Fibroblast of peridontal ligament (primary cell): ENCODE data around the gene ATP9A.
"Not testable (repeated sequence)": the region's sequence is repeated elsewhere in the genome, so short reads cannot be mapped to it uniquely, and the experiment has no call there.

Experiments used
- DNase-seq: peaks from one replicate; pipeline ENCODE4 v3.0.0-alpha.2; 2010; ENCODE audit errors: extremely low read depth

The ATP9A gene, protein sequence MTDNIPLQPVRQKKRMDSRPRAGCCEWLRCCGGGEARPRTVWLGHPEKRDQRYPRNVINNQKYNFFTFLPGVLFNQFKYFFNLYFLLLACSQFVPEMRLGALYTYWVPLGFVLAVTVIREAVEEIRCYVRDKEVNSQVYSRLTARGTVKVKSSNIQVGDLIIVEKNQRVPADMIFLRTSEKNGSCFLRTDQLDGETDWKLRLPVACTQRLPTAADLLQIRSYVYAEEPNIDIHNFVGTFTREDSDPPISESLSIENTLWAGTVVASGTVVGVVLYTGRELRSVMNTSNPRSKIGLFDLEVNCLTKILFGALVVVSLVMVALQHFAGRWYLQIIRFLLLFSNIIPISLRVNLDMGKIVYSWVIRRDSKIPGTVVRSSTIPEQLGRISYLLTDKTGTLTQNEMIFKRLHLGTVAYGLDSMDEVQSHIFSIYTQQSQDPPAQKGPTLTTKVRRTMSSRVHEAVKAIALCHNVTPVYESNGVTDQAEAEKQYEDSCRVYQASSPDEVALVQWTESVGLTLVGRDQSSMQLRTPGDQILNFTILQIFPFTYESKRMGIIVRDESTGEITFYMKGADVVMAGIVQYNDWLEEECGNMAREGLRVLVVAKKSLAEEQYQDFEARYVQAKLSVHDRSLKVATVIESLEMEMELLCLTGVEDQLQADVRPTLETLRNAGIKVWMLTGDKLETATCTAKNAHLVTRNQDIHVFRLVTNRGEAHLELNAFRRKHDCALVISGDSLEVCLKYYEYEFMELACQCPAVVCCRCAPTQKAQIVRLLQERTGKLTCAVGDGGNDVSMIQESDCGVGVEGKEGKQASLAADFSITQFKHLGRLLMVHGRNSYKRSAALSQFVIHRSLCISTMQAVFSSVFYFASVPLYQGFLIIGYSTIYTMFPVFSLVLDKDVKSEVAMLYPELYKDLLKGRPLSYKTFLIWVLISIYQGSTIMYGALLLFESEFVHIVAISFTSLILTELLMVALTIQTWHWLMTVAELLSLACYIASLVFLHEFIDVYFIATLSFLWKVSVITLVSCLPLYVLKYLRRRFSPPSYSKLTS

DNA sequence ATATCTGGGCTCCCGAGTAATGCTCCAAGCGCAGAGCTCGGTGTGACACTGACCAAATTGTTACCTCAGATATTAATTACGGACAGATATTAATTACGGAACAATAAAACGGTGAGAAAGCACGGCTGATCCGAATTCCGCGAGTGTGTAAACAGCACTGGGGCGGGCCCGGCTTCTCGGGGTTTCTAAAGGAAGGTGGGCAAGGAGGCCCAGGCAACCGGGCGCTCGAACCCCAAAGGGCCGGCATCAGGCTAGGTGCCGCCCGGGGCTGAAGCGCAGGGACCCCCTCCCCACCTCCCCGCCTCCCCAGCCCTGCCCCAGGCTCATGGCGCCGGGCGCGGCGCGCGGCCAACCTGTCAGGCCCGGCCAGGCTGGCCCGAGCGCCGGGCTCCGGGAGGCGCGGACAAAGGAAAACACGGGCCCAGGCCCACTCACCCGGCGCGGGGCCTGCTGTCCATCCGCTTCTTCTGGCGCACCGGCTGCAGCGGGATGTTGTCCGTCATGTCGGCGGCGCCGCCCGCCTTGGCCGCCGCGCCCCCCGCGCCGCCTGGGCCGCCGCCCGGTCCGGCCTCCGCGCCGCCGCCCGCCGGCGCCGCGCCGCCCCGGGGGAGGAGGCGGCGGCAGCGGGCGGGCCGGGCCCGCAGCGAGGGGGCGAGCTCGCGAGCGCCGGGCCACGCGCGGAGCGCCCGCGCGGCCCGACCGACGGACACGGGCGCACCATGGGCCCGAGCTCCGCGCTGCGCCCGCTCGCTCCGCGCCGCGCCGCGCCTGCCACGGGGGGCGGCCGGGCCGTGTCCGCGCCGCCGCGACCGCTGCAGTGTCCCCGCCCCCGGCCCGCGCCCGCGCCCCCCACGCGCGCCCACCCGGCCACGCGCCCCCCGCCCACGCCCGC is at the start of gene ATP9A:
Gene ATP9A (minus strand): TSS at position 524 of the 892 bp plus-strand sequence. CDS start 21 bp downstream, at position 503.
- peak; percentile 12 for DNase-seq

DNA sequence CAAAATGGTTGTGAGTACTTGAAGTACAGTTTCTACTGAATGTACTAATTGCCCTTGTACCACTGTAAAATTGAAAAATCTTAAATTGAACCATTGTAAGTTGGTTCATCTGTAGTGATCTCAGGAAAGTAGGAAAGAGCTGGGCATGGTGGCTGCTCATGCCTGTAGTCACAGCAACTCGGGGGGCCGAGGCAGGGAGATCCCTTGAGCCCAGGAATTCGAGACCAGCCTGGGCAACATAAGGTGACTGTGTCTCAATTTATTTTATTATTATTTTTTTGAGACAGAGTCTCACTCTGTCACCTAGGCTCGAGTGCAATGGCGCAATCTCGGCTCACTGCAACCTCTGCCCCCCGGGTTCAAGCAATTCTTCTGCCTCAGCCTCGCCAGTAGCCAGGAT is 48.7 kb upstream of the ATP9A start:
- not testable (repeated sequence) for DNase-seq

DNA sequence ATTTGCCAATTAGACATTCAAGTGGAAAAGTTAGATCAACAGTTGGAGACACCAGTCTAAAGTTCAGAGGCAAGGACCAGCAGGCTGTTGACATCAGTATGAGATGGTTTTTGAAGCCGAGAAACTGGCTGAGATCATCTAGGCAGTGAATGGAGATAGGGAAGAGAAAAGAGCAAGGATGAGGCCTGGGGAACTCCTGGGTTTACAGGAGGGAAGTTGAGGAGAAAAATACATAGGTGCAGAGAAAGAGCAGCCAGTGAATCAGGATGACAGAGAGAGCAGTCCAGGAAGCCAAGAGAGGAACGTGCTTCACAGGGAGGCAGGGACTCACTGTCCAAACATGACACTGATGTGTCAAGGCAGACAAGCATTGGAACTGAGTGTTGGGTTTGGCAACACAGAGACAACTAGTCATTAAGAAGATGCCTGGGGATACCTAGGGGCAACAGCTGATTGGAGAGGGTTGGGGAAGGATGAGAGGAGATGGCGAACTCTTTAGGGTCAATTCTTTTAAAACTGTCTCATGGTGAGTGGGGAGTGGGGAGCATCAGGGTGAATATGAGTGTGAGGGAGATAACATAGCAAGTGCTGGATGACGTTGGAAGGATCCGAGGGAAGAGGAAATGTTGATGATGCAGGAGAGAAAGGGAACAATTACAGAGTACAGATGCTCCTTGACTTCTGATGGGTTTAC is 47.3 kb upstream of the ATP9A start:
- DNase-seq: no peak

DNA sequence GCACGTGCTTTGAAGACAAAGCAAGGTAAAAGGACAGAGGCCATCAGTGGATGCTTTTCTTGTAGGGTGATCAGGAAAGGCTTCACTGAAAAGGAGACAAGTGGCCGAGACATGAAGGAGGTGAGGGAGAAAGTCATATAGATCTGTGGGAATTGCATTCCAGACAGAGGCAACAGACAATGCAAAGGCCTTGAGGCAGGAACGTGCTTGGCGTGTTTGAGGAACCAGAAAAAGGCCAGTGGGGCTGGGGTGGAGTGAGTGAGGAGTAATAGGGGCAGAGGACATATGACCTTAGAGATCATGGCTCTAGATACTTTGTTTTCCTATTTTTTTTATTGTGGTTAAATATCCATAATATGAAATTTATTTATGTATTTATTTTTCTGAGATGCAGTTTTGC is 44.7 kb upstream of the ATP9A start:
- no peak for DNase-seq

DNA sequence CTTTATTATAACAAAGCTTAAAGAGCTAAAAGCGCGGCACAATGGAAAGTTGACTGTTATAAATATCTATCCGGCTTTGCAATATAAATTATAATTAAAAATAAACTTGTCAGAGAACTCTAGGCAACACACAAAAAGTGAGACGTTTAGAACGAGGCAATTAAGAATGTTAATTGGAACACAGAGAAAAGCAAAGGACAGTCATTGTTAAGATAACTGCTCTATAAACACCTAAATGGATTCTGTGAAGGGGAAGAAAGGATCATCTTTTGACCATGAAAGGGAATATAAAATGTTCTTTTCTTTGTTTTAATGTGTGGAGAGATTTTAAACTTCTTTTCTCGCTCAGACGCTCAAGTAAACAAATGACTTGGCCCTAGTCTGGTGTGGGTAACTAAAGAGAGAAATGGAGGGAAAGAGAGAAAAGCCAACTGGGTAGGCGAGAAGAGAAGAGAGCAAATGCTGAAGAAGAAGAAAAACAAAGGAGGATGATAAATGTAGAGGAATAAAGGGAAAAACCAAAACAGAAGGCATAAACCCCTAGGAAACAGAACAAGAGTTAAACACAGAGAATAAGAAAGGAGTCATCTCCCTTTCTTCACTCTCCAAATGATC is 43.4 kb upstream of the ATP9A start:
- no peak for DNase-seq

DNA sequence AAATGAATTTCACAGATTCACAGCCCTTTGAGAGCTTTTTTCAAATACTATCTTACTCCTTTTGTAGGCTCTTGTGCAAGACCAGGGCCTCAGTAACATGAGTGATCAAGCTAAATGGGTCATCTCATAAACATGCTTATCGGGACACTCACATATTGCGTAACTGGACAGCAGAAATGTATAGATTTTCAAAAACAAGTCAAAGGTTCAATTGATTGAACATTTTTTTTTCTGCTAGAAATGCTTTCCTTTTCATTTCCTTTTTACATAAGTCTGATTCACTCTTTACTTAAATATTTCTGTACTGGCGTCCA is 42.8 kb upstream of the ATP9A start:
- peak; percentile 15 for DNase-seq

DNA sequence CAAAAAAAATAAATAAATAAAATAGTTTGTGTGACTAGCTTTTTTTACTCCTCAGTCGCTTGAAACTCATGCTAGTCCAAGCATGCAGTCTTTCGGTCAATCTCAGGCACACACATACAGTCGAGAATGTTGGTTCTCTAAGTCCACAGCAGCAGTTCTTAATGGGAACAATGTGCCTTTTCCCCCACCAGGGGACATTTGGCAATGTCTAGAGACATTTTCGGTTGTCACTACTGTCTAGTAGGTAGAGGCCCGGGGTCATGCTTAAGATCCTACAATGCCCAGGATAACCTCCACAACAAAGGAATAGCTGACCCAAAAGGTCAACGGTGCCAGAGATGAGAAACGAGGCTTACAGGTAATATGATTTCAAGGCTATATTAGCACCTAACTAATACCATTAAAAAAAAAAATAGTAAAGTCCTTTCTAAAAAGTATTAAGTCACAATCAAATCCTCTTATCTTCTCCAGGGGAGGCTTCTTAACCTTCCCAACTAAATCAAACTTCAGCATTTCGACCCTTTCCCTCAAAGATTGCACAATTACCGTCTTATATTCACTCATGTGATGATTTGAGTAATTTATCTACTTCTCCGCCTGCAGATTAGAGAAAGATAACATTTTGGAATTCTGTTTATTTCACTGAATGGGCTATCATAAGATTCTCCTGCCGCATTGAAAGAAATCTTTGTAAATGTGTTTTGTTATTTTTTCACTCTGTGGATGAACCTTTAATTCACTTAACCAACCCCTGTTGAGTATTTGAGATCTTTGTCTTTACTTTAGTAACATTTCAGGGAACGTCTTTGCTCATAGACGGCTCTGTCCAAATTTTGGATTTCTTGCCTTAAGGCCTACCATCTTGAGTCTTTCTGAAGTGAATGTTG is 42.2 kb upstream of the ATP9A start:
- no peak for DNase-seq

DNA sequence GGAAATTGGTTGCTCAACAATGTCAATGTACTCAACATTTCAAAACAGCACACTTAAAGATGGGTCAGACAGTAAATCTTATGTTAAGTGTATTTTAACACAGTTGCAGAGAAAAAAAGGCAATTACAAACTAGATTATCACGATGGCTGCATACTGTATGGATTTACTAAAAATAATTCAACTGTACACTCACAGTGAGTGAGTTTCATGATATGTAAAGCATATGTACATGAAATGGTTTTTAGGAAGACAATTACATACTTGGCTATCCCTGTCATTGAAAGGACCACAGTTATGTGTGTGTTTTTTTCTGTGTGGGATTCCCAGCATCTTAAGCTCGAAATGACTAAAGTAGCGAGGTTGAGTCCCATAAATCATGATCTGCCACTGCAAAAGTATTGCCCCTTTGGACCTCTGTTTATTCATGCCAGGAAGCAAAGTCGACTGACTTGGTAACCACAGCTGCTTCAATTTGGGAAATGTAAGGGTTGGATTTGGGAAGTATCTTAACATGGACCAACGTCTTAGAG is 39.6 kb upstream of the ATP9A start:
- DNase-seq: no peak

DNA sequence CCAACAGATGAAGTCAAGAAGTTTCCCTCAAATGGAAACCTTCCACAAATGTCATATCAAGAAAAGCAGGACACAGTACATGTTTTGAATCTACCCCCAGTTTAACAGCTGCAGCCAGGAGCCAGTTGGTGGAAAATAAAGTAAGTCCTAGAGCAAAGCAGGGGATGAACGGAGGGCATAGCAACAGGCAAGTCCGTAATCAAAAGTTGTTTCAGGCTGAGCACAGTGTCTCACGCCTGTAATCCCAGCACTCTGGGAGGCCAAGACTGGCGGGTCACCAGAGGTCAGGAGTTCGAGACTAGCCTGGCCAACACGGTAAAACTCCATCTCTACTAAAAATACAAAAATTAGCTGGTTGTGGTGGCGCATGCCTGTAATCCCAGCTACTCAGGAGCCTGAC is 36.6 kb upstream of the ATP9A start:
- no peak for DNase-seq

DNA sequence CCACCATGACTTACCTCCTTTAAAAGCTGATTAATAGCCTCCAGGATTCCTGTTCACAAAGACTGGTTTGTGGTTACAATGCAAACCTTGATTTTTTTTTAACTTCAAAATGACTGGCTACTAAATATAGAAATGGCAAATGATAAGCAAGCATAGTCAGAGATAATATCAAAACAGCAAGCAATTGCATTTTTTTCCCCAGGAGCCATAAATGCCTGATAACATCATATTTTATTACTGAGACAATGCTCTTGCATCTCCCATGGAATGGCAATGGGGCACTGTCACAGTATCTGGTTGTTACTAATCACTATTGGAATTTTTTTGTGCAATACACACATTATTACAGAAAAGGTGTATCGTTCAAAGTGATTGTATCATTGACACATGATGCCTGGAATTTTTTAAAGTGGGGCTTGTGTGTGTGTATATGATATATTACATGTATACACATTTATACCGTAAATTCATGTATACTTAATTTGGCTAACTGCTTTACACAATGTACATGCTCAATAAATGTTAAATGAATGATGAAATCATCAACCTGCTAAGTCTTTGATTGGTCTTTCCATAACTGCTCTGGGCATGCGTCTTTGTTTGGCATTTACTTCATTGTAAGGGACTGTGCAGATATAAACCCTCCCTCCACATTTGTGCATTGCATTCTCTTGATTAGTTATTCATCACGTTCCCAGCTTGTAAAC is 35.1 kb upstream of the ATP9A start:
- no peak for DNase-seq

DNA sequence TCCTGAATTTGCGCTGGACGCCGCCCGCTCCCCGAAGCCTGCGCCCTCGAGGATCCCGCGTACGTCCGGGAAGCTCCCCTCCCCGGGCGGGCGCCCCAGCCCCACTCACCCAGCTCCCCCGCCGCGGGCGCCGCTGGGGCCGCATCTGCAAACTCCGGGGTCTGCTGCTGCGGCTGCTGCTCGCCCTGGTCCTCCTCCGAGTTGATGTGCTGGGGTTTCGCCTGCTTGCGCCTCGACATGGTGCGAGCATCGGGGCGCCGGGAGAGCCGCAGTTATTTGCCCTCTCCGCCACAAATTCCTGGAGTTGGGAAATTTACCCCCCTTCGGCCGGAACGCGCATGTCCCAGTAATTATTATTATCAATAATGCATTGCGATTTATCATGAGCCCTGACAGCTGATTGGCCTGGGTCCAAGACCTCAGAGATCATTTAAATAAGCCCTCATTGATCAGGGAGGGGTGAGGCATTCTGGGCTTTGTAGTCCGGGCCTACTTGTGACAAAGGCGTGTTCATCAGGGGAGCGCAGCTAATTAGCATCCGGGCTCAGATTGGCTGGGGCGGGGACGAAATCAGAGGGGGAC is 34.1 kb upstream of the ATP9A start, which contains the start of gene SALL4:
Gene SALL4 (minus strand): TSS at position 352 of the 582 bp plus-strand sequence. CDS start 113 bp downstream, at position 239.
- DNase-seq: no peak

DNA sequence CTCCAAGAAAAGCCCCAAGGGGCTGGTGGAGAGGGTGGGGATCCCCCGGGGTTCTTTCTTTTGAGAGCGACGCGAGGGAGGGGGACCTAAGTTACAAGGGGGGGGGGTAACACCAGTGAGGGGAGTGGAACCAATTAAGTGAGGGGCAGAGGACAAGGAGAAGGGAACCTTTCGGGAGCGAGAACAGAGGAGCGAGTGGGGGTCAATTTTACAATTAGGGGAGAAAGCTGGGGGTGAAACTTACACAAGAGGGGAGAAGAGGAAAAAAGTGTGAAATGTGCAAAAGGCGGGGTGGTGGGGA is 33.6 kb upstream of the ATP9A start:
- no peak for DNase-seq

DNA sequence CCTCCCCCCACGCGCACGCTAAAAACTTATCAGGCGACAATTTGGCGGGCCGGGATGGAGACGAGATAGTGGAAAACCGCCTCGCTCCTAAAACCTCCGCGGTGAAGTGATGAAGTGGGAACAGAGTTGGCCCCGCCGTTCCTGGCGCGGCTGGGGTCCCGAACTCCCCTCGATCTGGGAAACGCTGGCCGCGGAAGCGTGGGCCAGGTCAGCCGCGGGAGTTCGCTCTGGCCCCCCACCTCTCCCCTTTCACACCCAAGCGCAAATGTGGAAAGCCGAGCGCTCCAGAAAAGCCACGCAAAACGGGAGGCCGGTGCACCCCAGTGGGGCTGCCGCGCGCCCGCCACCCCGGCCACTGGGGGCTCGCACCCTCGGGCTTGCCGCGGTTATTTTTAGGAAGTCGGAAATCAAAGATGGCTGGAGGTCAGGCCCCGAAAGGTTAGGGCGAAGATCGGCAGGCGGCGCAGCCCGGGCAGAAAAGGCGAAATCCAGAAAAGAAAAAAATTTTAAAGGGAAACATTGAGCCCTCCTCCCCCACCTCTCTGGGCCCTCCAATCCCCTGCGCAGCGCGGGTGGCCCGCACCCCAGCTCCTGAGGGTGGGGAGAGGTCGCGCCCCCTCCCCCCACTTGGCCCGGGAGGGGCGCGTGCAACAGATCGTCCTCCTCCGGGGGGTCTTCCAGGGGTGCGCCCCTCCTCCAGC is 33.1 kb upstream of the ATP9A start:
- peak; percentile 10 for DNase-seq

DNA sequence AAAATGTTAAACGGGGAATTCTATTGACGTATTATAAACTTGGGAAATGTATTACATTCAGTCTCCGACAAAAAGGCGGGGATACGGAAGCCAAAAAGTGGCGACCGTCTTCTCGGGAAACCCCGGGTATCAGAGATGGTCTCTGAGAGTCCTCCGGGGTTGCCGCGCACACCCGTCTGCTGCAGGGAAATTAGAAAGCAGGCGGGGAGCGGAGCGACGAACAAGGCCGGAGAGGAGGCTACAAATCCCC is 32.6 kb upstream of the ATP9A start:
- peak; percentile 21 for DNase-seq

DNA sequence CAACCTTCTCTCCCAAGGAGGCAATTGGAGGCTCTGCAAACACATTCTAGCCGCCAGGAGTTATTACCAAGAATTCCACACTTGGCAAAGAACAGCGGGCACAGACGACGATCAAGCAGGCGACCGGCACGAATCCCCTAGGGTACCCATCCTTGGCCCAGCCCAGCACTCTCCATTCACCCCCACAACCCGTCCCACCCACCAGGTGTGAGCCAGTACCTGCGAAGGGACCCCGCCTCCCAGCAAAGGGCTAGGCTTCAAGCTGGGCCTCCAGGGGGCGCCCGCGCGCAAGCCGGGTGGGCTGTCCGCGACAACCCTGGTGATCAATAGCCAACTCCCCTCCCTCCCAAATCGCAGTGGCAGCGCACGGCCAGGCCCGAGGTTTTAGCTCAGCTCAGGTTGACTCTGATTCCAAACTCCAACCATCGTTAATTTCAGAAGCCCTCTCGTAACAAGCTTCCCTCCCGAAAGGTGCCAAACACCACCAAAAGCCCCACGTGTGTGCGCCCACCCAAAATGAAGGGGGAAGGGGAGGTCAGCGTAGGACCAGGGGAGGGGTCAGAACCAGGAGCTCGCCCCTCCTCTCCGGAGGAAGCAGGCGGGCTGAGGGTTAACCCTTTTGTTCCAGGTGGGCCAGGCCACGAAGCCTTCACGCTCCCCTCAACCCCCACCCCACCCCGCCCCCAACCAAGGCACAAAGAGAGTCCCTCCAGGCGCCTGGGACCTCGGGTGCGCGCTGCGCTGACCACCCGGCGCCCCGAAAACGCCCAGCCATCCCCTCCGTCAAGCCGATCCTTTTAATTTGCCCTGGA is 32.1 kb upstream of the ATP9A start:
- peak; percentile 26 for DNase-seq

DNA sequence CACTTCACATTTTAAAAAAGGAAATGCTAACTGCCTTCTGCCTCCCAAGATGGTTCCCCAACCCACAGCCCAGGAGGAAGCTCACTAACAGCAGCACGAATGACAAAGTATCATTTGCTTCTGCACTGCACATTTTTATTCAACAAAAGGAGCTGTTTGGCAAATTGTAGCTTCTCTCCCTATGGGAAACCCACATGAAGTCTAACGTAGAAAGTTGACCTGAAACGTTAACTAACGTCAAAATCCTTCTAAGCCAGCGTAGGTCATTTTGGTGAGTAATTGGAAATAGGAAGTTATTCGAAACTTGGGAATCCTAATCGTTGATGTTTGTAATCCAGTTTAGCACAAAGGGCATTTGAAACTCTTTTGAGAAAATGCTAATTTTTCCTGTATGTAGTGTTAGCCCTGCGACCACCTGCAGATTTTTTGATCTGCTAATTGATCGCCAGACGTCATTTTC is 31.2 kb upstream of the ATP9A start:
- no peak for DNase-seq
